Cardiac fibroblast (primary cell): ENCODE data around the gene PRUNE1.

ENCODE experiments used
- DNase-seq, 2 donors: peaks; one replicate each; pipeline versions ENCODE4 v3.0.0 to v3.0.0-alpha.2; 2010; ENCODE audit warnings: low read depth in 2 of 2
- H3K4me3 ChIP-seq, 2 donors: replicated peaks in 1 of 2; 1 replicate in 1 of 2; 2 replicates in 1 of 2; pipeline ENCODE4 v1.5.1; 2011; ENCODE audit warnings: low read depth in 2 of 2, low read length in 2 of 2, mild to moderate bottlenecking in 2 of 2, moderate library complexity in 1 of 2
- TF ChIP-seq, protein P1 (sequence below): IDR thresholded peaks from one replicate; pipeline ENCODE4 v1.5.1; 2011; ENCODE audit warnings: low read depth, mild to moderate bottlenecking, low read length, inconsistent platforms

Gene PRUNE1, protein sequence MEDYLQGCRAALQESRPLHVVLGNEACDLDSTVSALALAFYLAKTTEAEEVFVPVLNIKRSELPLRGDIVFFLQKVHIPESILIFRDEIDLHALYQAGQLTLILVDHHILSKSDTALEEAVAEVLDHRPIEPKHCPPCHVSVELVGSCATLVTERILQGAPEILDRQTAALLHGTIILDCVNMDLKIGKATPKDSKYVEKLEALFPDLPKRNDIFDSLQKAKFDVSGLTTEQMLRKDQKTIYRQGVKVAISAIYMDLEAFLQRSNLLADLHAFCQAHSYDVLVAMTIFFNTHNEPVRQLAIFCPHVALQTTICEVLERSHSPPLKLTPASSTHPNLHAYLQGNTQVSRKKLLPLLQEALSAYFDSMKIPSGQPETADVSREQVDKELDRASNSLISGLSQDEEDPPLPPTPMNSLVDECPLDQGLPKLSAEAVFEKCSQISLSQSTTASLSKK

DNA sequence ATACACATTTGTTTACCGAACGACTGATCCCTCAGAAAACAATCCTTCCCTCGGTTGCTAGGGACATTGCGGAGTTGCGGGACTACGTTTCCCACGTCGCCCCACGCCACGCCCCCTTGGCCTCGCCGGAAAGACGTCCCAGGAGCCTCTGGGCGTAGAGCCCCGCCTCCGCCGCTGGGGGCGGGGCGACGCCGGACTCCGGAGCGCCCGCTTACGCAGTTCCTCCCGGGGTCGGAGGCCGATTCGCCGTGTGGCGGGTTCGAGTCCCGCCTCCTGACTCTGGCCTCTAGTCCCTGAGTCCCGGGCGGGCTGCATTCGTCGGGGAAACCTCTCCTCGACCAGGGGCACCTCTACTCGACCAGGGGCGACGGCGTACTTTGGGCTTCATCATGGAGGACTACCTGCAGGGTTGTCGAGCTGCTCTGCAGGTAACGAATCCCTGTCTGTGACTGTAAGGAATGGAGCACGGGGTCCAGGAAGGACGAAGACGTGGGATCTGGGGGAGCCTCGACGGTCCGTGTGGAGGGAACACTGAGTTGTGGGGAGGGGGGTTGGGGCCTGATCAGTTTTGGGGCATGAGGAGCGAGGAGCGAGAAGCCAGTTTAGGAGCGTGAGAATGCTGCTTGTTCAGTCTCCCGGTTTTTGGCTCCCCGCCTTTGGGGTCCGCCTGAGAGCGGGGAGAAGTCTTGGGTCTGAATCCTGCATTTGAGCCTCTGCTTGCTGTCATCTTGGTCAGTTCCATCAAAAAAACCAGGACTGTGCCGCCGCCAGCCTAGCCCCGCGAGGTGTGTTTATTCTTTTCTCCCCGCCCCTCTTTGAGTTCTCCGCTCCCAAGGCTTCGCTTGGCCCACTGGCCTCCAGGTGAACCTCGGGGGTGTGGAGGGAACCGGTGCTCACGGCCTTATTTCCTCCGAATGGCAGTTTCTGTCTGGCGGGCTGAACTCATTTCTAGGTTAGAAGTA is at the start of gene PRUNE1:
TSS of gene PRUNE1 (plus strand) at position 206 of the 962 bp plus-strand sequence. CDS start at position 390, 184 bp downstream.
- DNase-seq: peak; percentile 98 to 99
- TF ChIP-seq, protein P1, sequence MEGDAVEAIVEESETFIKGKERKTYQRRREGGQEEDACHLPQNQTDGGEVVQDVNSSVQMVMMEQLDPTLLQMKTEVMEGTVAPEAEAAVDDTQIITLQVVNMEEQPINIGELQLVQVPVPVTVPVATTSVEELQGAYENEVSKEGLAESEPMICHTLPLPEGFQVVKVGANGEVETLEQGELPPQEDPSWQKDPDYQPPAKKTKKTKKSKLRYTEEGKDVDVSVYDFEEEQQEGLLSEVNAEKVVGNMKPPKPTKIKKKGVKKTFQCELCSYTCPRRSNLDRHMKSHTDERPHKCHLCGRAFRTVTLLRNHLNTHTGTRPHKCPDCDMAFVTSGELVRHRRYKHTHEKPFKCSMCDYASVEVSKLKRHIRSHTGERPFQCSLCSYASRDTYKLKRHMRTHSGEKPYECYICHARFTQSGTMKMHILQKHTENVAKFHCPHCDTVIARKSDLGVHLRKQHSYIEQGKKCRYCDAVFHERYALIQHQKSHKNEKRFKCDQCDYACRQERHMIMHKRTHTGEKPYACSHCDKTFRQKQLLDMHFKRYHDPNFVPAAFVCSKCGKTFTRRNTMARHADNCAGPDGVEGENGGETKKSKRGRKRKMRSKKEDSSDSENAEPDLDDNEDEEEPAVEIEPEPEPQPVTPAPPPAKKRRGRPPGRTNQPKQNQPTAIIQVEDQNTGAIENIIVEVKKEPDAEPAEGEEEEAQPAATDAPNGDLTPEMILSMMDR: no peak
- peak within 1 kb of the TSS; percentile 81 to 99 for H3K4me3 ChIP-seq

DNA sequence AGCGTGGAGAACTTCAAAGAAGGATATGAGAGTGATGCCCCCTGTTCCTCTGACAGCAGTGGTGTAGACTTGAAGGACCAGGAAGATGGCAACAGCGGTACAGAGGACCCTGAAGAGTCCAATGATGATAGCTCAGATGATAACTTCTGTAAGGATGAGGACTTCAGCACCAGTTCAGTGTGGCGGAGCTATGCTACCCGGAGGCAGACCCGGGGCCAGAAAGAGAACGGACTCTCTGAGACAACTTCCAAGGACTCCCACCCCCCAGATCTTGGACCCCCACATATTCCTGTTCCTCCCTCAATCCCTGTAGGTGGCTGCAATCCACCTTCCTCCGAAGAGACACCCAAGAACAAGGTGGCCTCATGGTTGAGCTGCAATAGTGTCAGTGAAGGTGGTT is 47.6 kb upstream of the PRUNE1 start:
- DNase-seq: no peak
- TF ChIP-seq, protein P1: no peak
- no peak overlapping the region for H3K4me3 ChIP-seq

GRCh38 chr1:150961756-150962155 is 46.5 kb upstream of the PRUNE1 start:
- TF ChIP-seq, protein P1: no peak
- no peak for DNase-seq
- no peak overlapping the region for H3K4me3 ChIP-seq

- TF ChIP-seq, protein P1: no peak
- no peak for DNase-seq
- H3K4me3 ChIP-seq: no peak overlapping the region
Observed at GRCh38 chr1:150963321-150964163, 44.7 kb upstream of the PRUNE1 start.

GRCh38 chr1:150964164-150964489 is 44.1 kb upstream of the PRUNE1 start:
- no peak for DNase-seq
- H3K4me3 ChIP-seq: no peak overlapping the region
- TF ChIP-seq, protein P1: no peak

- TF ChIP-seq, protein P1: no peak
- H3K4me3 ChIP-seq: no peak overlapping the region
- DNase-seq: no peak
Observed at GRCh38 chr1:150965605-150966004, 42.6 kb upstream of the PRUNE1 start.
